ENCODE data around the gene FKBP1B. TPM values are rescaled to one million over a fixed set of nuclear protein-coding genes. Genes with fewer than 3 reads are reported as not detected.

FKBP1B gene
- total and polyA plus RNA-seq, 2 donors (not counting 1 experiment from before 2014, with no cell fraction given) = 11.9 to 12.1 TPM

DNA sequence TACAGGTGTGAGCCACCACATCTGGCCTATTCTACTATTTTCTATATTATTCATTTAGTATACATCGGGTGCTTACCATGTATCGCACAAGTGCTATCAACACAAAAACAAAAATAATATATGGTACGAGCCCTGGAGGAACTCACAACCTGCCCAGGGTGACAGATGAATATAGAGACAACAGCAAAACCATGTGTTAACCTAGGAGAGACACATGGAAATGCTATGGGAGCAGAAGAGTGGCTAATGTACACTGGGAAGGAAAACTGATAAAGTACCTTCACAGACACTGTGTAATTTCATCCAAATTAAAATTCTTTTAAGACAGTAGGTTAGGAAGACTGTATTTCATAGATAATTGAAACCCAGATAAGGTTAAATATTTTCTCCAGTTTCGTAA lies 22.7 kb downstream of the FKBP1B start:
- no peak for TF ChIP-seq EZH2 (IDR thresholded peaks at IDR 0.05; ENCODE audit: low read length, missing control alignments)
- TF ChIP-seq, protein P1, sequence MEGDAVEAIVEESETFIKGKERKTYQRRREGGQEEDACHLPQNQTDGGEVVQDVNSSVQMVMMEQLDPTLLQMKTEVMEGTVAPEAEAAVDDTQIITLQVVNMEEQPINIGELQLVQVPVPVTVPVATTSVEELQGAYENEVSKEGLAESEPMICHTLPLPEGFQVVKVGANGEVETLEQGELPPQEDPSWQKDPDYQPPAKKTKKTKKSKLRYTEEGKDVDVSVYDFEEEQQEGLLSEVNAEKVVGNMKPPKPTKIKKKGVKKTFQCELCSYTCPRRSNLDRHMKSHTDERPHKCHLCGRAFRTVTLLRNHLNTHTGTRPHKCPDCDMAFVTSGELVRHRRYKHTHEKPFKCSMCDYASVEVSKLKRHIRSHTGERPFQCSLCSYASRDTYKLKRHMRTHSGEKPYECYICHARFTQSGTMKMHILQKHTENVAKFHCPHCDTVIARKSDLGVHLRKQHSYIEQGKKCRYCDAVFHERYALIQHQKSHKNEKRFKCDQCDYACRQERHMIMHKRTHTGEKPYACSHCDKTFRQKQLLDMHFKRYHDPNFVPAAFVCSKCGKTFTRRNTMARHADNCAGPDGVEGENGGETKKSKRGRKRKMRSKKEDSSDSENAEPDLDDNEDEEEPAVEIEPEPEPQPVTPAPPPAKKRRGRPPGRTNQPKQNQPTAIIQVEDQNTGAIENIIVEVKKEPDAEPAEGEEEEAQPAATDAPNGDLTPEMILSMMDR (conservative IDR thresholded peaks at IDR 0.05 in 1 of 2, IDR thresholded peaks at IDR 0.05 in 1 of 2; ENCODE audit: low read depth in 1 of 2, low read length in 2 of 2) = no peak
- Histone ChIP-seq H3K4me3 (replicated peaks in 1 of 4; ENCODE audit: control extremely low read depth in 1 of 4, insufficient read depth in 1 of 4, low read depth in 3 of 4, low read length in 4 of 4) (no peak overlapping the region), H3K4me2 (ENCODE audit: extremely low read depth, insufficient read depth, low read length) (no peak overlapping the region), H4K20me1 (ENCODE audit: control insufficient read depth, extremely low read depth, insufficient read depth, low read length) (no peaks in the 10 kb centered on the region), H3K9me3 (ENCODE audit: control insufficient read depth, insufficient read depth, low read depth, low read length) (no peaks in the 10 kb centered on the region), H3K4me1 (ENCODE audit: control insufficient read depth, extremely low read depth, insufficient read depth, low read length) (no peaks in the 10 kb centered on the region), H3K9ac (ENCODE audit: insufficient read depth, low read length) (no peak overlapping the region), H2AFZ (ENCODE audit: low read length) (no peak overlapping the region), H3K27me3 (ENCODE audit: control insufficient read depth, insufficient read depth, low read length) (no peaks in the 10 kb centered on the region), H3K79me2 (ENCODE audit: control insufficient read depth, insufficient read depth, low read length) (peaks cover 14% of the 10 kb centered on the region), H3K36me3 (ENCODE audit: control insufficient read depth, insufficient read depth, low read length) (peaks cover 3% of the 10 kb centered on the region), H3K27ac (ENCODE audit: insufficient read depth, low read length) (no peak overlapping the region)
- DNase-seq (ENCODE audit: low read depth in 2 of 2) = no peak

DNA sequence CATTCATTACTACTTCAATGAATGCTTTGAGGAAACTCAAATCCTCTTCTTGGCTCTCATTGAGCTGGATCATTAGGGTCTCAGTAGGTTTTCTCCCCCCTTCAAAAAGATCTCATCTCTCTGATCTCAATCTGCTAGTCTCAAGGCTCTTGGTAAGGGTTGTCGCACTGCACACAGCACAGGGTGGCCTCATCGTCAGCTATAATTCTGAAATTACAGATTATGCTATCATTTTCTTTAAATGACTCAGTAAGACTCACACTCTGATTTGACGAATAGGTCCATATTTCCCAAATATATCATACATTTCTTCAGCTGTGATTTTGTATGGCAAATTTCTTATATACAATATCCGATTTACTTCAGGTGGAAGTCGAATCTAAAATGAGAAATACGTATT lies 24.3 kb downstream of the FKBP1B start:
- H2AFZ ChIP-seq (ENCODE audit: low read length) = no peak overlapping the region
- no peak overlapping the region for H3K9ac ChIP-seq (ENCODE audit: insufficient read depth, low read length)
- no peaks in the 10 kb centered on the region for H3K9me3 ChIP-seq (ENCODE audit: control insufficient read depth, insufficient read depth, low read depth, low read length)
- H4K20me1 ChIP-seq (ENCODE audit: control insufficient read depth, extremely low read depth, insufficient read depth, low read length) = no peaks in the 10 kb centered on the region
- DNase-seq (ENCODE audit: low read depth in 2 of 2) = no peak
- H3K79me2 ChIP-seq (ENCODE audit: control insufficient read depth, insufficient read depth, low read length) = peaks cover 14% of the 10 kb centered on the region
- H3K36me3 ChIP-seq (ENCODE audit: control insufficient read depth, insufficient read depth, low read length) = peaks cover 5% of the 10 kb centered on the region
- H3K4me2 ChIP-seq (ENCODE audit: extremely low read depth, insufficient read depth, low read length) = no peak overlapping the region
- no peak overlapping the region for H3K27ac ChIP-seq (ENCODE audit: insufficient read depth, low read length)
- H3K4me1 ChIP-seq (ENCODE audit: control insufficient read depth, extremely low read depth, insufficient read depth, low read length) = peaks cover 2% of the 10 kb centered on the region
- H3K27me3 ChIP-seq (ENCODE audit: control insufficient read depth, insufficient read depth, low read length) = no peaks in the 10 kb centered on the region
- H3K4me3 ChIP-seq (replicated peaks in 1 of 4; ENCODE audit: control extremely low read depth in 1 of 4, insufficient read depth in 1 of 4, low read depth in 3 of 4, low read length in 4 of 4) = no peak overlapping the region
- TF ChIP-seq, protein P1 (conservative IDR thresholded peaks at IDR 0.05 in 1 of 2, IDR thresholded peaks at IDR 0.05 in 1 of 2; ENCODE audit: low read depth in 1 of 2, low read length in 2 of 2) = no peak
- TF ChIP-seq EZH2 (IDR thresholded peaks at IDR 0.05; ENCODE audit: low read length, missing control alignments) = no peak

DNA sequence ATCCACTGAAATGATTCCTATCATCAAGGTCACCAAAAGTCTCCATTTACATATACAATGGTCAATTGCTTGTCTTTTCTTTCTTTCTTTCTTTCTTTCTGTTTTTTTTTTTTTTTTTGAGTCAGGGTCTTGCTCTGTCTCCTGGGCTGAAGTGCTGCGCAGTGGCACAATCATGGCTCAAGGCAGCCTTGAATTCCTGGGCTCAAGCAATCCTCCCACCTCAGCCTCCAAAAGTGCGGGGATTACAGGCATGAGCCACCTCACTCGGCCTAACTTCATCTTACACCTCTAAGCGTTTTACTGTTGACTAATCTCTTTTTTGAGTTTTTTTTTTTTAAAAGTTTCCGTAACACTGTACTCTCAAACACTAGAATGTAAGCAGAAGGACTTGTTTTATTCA lies 25.7 kb downstream of the FKBP1B start:
- Histone ChIP-seq H3K79me2 (ENCODE audit: control insufficient read depth, insufficient read depth, low read length) (peaks cover 14% of the 10 kb centered on the region), H3K27ac (ENCODE audit: insufficient read depth, low read length) (no peak overlapping the region), H3K27me3 (ENCODE audit: control insufficient read depth, insufficient read depth, low read length) (no peaks in the 10 kb centered on the region), H3K36me3 (ENCODE audit: control insufficient read depth, insufficient read depth, low read length) (peaks cover 3% of the 10 kb centered on the region), H3K4me1 (ENCODE audit: control insufficient read depth, extremely low read depth, insufficient read depth, low read length) (peaks cover 2% of the 10 kb centered on the region), H3K9ac (ENCODE audit: insufficient read depth, low read length) (peak overlapping the region; percentile 83), H3K9me3 (ENCODE audit: control insufficient read depth, insufficient read depth, low read depth, low read length) (no peaks in the 10 kb centered on the region), H4K20me1 (ENCODE audit: control insufficient read depth, extremely low read depth, insufficient read depth, low read length) (no peaks in the 10 kb centered on the region), H3K4me2 (ENCODE audit: extremely low read depth, insufficient read depth, low read length) (peak overlapping the region; percentile 95), H2AFZ (ENCODE audit: low read length) (no peak overlapping the region), H3K4me3 (replicated peaks in 1 of 4; ENCODE audit: control extremely low read depth in 1 of 4, insufficient read depth in 1 of 4, low read depth in 3 of 4, low read length in 4 of 4) (peak overlapping the region; percentile 70 to 100 (median 98))
- no peak for TF ChIP-seq EZH2 (IDR thresholded peaks at IDR 0.05; ENCODE audit: low read length, missing control alignments)
- TF ChIP-seq, protein P1 (conservative IDR thresholded peaks at IDR 0.05 in 1 of 2, IDR thresholded peaks at IDR 0.05 in 1 of 2; ENCODE audit: low read depth in 1 of 2, low read length in 2 of 2) = no peak
- DNase-seq (ENCODE audit: low read depth in 2 of 2) = no peak

Measured in fibroblast of lung (primary cell).